Endothelial cell of umbilical vein (primary cell): ENCODE results near the gene LRRC70.

Experiments
- CTCF ChIP-seq, 2 donors: IDR thresholded peaks; 1 replicate in 1 of 2; 2 replicates in 1 of 2; pipeline ENCODE4 v1.5.1; 2011; ENCODE audit warnings: low read length in 2 of 2, mild to moderate bottlenecking in 2 of 2, moderate library complexity in 2 of 2, control low read depth in 1 of 2, inconsistent platforms in 1 of 2, low read depth in 1 of 2; ENCODE audit not compliant: insufficient read depth in 1 of 2; ENCODE audit errors: extremely low read depth in 1 of 2
- EZH2 ChIP-seq: IDR thresholded peaks from 2 replicates; pipeline ENCODE4 v1.6.1; 2012; ENCODE audit warnings: borderline replicate concordance, low read depth, mild to moderate bottlenecking, moderate library complexity, low read length, inconsistent platforms; ENCODE audit not compliant: severe bottlenecking
- GATA2 ChIP-seq: IDR thresholded peaks from 2 replicates; pipeline ENCODE4 v1.7.0; 2011; ENCODE audit warnings: low read depth, mild to moderate bottlenecking, moderate library complexity, mixed read lengths, low read length; ENCODE audit not compliant: insufficient read length, insufficient read depth
- JUN ChIP-seq: IDR thresholded peaks from 2 replicates; pipeline ENCODE4 v1.6.1; 2011; ENCODE audit warnings: borderline replicate concordance, low read depth; ENCODE audit not compliant: insufficient read length, insufficient read depth
- POLR2A ChIP-seq: IDR thresholded peaks from 2 replicates; pipeline ENCODE4 v1.6.1; 2012; ENCODE audit warnings: low read depth, mild to moderate bottlenecking, control low read depth, low read length
- POLR2AphosphoS5 ChIP-seq: IDR thresholded peaks from 2 replicates; pipeline ENCODE4 v1.6.1; 2012; ENCODE audit warnings: low read depth, mild to moderate bottlenecking, control low read depth, low read length, moderate library complexity; ENCODE audit not compliant: insufficient read depth

GRCh38 chr5:62623271-62623670, 44.7 kb downstream of the LRRC70 start:
- TF ChIP-seq CTCF (IDR thresholded peaks at IDR 0.05; ENCODE audit: extremely low read depth in 1 of 2, insufficient read depth in 1 of 2, low read depth in 1 of 2, low read length in 2 of 2) (no peak), POLR2A (no peak), EZH2 (no peak), JUN (no peak), GATA2 (no peak), POLR2AphosphoS5 (no peak)
